ENCODE data around the gene PLAU.

The PLAU gene

DNA sequence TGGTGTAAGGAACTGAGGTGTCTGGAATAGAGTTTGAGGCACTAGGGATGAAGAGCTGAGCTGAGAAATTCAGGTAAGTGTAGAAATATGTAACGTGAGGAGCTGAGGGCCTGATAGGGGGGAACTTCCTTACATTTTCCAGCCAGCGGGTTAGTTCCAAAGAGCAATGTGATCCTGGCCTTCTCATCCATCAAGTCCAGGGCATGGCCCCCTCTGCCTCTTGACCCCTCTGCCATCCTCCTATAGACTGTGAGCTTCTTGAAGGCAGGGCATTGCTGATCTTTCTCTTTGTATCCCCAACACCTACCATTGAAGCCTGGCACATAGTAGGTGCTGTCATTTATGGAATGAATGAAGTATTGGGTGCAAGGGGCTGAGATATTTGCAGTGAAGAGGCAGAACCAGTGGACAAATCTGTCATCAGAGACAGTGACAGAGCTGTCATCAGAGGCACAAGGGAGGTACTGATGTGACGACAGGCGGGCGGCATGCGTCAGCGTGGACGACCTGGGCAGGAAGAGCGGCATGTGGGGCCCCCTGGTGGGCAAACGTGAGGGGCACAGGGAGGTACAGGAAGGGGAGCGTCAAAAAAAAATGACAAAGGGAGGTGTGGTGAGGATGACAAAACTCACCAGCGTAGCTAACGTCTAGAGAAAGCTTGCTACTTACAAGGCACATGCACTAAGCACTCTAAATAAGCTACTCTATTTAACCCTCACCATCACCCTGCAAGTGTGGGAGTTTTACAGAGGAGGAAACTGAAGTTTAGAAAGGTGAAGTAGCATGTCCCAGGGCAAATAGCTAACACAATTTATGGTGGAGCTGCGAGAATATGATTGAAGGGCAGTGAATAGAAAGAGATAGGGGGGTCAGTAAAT, 31.4 kb upstream of the PLAU start:
- Histone ChIP-seq H4K20me1 (ENCODE audit: insufficient read depth, low read length) (no peaks in the 10 kb centered on the region), H3K79me2 (ENCODE audit: low read length) (no peaks in the 10 kb centered on the region), H3F3A (ENCODE audit: insufficient read depth, low read length) (peaks cover 6% of the 10 kb centered on the region; the same call in 1 of the 2 replicates), H3K9ac (ENCODE audit: low read length) (no peak overlapping the region), H3K36me3 (replicated peaks; ENCODE audit: insufficient read depth, low read length) (no peaks in the 10 kb centered on the region), H3K4me2 (ENCODE audit: low read depth, low read length) (peak overlapping the region; percentile 9; the same call in 1 of the 2 replicates), H3K4me3 (ENCODE audit: low read length) (no peak overlapping the region), H3K9me3 (replicated peaks; ENCODE audit: insufficient read depth, low read length) (no peaks in the 10 kb centered on the region), H3K4me1 (ENCODE audit: low read length) (peaks cover 8% of the 10 kb centered on the region; the same call in 1 of the 2 replicates), H2AFZ (ENCODE audit: low read length) (peak overlapping the region; percentile 73), H3K27ac (ENCODE audit: low read length) (no peak overlapping the region), H3K9me2 (replicated peaks; ENCODE audit: insufficient read depth, low read length) (no peaks in the 10 kb centered on the region), H3K27me3 (replicated peaks; ENCODE audit: insufficient read depth, low read length) (no peaks in the 10 kb centered on the region)
- DNase-seq = peak; percentile 86
- no peak for TF ChIP-seq EZH2 (optimal IDR thresholded peaks at IDR 0.05; ENCODE audit: low read depth, low read length)
- TF ChIP-seq EZH2phosphoT487 (IDR thresholded peaks at IDR 0.05; ENCODE audit: low read length) = no peak
- TF ChIP-seq CTCF (IDR thresholded peaks at IDR 0.05; ENCODE audit: low read length) = peak; percentile 98

GRCh38 chr10:73881221-73881919, 29.6 kb upstream of the PLAU start:
- Histone ChIP-seq H3K4me2 (ENCODE audit: low read depth, low read length) (no peak overlapping the region), H3F3A (ENCODE audit: insufficient read depth, low read length) (no peaks in the 10 kb centered on the region), H3K4me3 (ENCODE audit: low read length) (no peak overlapping the region), H3K9ac (ENCODE audit: low read length) (no peak overlapping the region), H3K79me2 (ENCODE audit: low read length) (no peaks in the 10 kb centered on the region), H3K27me3 (replicated peaks; ENCODE audit: insufficient read depth, low read length) (no peaks in the 10 kb centered on the region), H2AFZ (ENCODE audit: low read length) (no peak overlapping the region), H3K4me1 (ENCODE audit: low read length) (0 out of 2 replicates have a peak, but pooled peaks cover 2% of the 10 kb centered on the region), H4K20me1 (ENCODE audit: insufficient read depth, low read length) (no peaks in the 10 kb centered on the region), H3K9me2 (replicated peaks; ENCODE audit: insufficient read depth, low read length) (no peaks in the 10 kb centered on the region), H3K9me3 (replicated peaks; ENCODE audit: insufficient read depth, low read length) (no peaks in the 10 kb centered on the region), H3K36me3 (replicated peaks; ENCODE audit: insufficient read depth, low read length) (no peaks in the 10 kb centered on the region), H3K27ac (ENCODE audit: low read length) (no peak overlapping the region)
- no peak for TF ChIP-seq EZH2phosphoT487 (IDR thresholded peaks at IDR 0.05; ENCODE audit: low read length)
- TF ChIP-seq EZH2 (optimal IDR thresholded peaks at IDR 0.05; ENCODE audit: low read depth, low read length) = no peak
- TF ChIP-seq CTCF (IDR thresholded peaks at IDR 0.05; ENCODE audit: low read length) = no peak
- DNase-seq = no peak

GRCh38 chr10:73884017-73884416, 26.9 kb upstream of the PLAU start:
- no peak for TF ChIP-seq EZH2phosphoT487 (IDR thresholded peaks at IDR 0.05; ENCODE audit: low read length)
- no peak for TF ChIP-seq EZH2 (optimal IDR thresholded peaks at IDR 0.05; ENCODE audit: low read depth, low read length)
- no peak for TF ChIP-seq CTCF (IDR thresholded peaks at IDR 0.05; ENCODE audit: low read length)

More at GRCh38 chr10:73884017-73884416, 26.9 kb upstream of the PLAU start:
- Histone ChIP-seq H3K36me3 (replicated peaks; ENCODE audit: insufficient read depth, low read length) (no peaks in the 10 kb centered on the region), H3F3A (ENCODE audit: insufficient read depth, low read length) (no peaks in the 10 kb centered on the region), H3K27ac (ENCODE audit: low read length) (no peak overlapping the region), H3K4me3 (ENCODE audit: low read length) (no peak overlapping the region), H3K4me2 (ENCODE audit: low read depth, low read length) (no peak overlapping the region), H3K9ac (ENCODE audit: low read length) (no peak overlapping the region), H2AFZ (ENCODE audit: low read length) (no peak overlapping the region), H3K9me3 (replicated peaks; ENCODE audit: insufficient read depth, low read length) (no peaks in the 10 kb centered on the region), H3K4me1 (ENCODE audit: low read length) (0 out of 2 replicates have a peak, but pooled peaks cover 7% of the 10 kb centered on the region), H3K27me3 (replicated peaks; ENCODE audit: insufficient read depth, low read length) (no peaks in the 10 kb centered on the region), H3K9me2 (replicated peaks; ENCODE audit: insufficient read depth, low read length) (no peaks in the 10 kb centered on the region), H4K20me1 (ENCODE audit: insufficient read depth, low read length) (no peaks in the 10 kb centered on the region), H3K79me2 (ENCODE audit: low read length) (no peaks in the 10 kb centered on the region)
- no peak for DNase-seq

Data from MM.1S (cell line).